ENCODE data around the gene ATRX.
"Not testable (repeated sequence)": the region's sequence is repeated elsewhere in the genome, so short reads cannot be mapped to it uniquely, and the experiment has no call there.

Gene ATRX

GRCh38 chrX:77527233-77528001 lies 258.6 kb downstream of the ATRX start:
- Histone ChIP-seq H3K27ac (ENCODE audit: insufficient read depth, low read length, poor library complexity, severe bottlenecking) (no peak overlapping the region), H3K27me3 (replicated peaks; ENCODE audit: control insufficient read depth, insufficient read depth, low read length, poor library complexity, severe bottlenecking) (no peaks in the 10 kb centered on the region), H3K4me1 (ENCODE audit: control insufficient read depth, insufficient read depth, low read length, poor library complexity, severe bottlenecking) (no peaks in the 10 kb centered on the region), H3K9me3 (ENCODE audit: control insufficient read depth, low read length) (no peaks in the 10 kb centered on the region), H3K36me3 (ENCODE audit: control insufficient read depth, insufficient read depth, low read length) (peaks cover 5% of the 10 kb centered on the region), H3K4me3 (ENCODE audit: insufficient read depth, low read depth, low read length, poor library complexity, severe bottlenecking) (no peak overlapping the region)
- no peak for DNase-seq

GRCh38 chrX:77519765-77520164 lies 266.3 kb downstream of the ATRX start:
- H3K9me3 ChIP-seq (ENCODE audit: control insufficient read depth, low read length), result no peaks in the 10 kb centered on the region
- H3K27me3 ChIP-seq (replicated peaks; ENCODE audit: control insufficient read depth, insufficient read depth, low read length, poor library complexity, severe bottlenecking), result no peaks in the 10 kb centered on the region
- DNase-seq, result no peak
- H3K27ac ChIP-seq (ENCODE audit: insufficient read depth, low read length, poor library complexity, severe bottlenecking), result no peak overlapping the region
- peaks cover 21% of the 10 kb centered on the region for H3K36me3 ChIP-seq (ENCODE audit: control insufficient read depth, insufficient read depth, low read length)
- no peak overlapping the region for H3K4me3 ChIP-seq (ENCODE audit: insufficient read depth, low read depth, low read length, poor library complexity, severe bottlenecking)
- H3K4me1 ChIP-seq (ENCODE audit: control insufficient read depth, insufficient read depth, low read length, poor library complexity, severe bottlenecking), result no peaks in the 10 kb centered on the region

GRCh38 chrX:77514177-77514576 lies 271.8 kb downstream of the ATRX start:
- Histone ChIP-seq H3K27ac (ENCODE audit: insufficient read depth, low read length, poor library complexity, severe bottlenecking) (no peak overlapping the region), H3K4me3 (ENCODE audit: insufficient read depth, low read depth, low read length, poor library complexity, severe bottlenecking) (no peak overlapping the region), H3K4me1 (ENCODE audit: control insufficient read depth, insufficient read depth, low read length, poor library complexity, severe bottlenecking) (no peaks in the 10 kb centered on the region), H3K36me3 (ENCODE audit: control insufficient read depth, insufficient read depth, low read length) (peaks cover 12% of the 10 kb centered on the region), H3K27me3 (replicated peaks; ENCODE audit: control insufficient read depth, insufficient read depth, low read length, poor library complexity, severe bottlenecking) (no peaks in the 10 kb centered on the region), H3K9me3 (ENCODE audit: control insufficient read depth, low read length) (no peaks in the 10 kb centered on the region)
- DNase-seq, result no peak

- H3K36me3 ChIP-seq (ENCODE audit: control insufficient read depth, insufficient read depth, low read length), result peaks cover 20% of the 10 kb centered on the region
- H3K27ac ChIP-seq (ENCODE audit: insufficient read depth, low read length, poor library complexity, severe bottlenecking), result no peak overlapping the region
- H3K4me3 ChIP-seq (ENCODE audit: insufficient read depth, low read depth, low read length, poor library complexity, severe bottlenecking), result no peak overlapping the region
- H3K9me3 ChIP-seq (ENCODE audit: control insufficient read depth, low read length), result no peaks in the 10 kb centered on the region
- DNase-seq, result no peak
- H3K4me1 ChIP-seq (ENCODE audit: control insufficient read depth, insufficient read depth, low read length, poor library complexity, severe bottlenecking), result no peaks in the 10 kb centered on the region
- no peaks in the 10 kb centered on the region for H3K27me3 ChIP-seq (replicated peaks; ENCODE audit: control insufficient read depth, insufficient read depth, low read length, poor library complexity, severe bottlenecking)
These were observed 276.0 kb downstream of the ATRX start for GRCh38 chrX:77510007-77510406.

- H3K4me3 ChIP-seq (ENCODE audit: insufficient read depth, low read depth, low read length, poor library complexity, severe bottlenecking), result no peak overlapping the region
- H3K27ac ChIP-seq (ENCODE audit: insufficient read depth, low read length, poor library complexity, severe bottlenecking), result no peak overlapping the region
- no peaks in the 10 kb centered on the region for H3K9me3 ChIP-seq (ENCODE audit: control insufficient read depth, low read length)
- peaks cover 12% of the 10 kb centered on the region for H3K36me3 ChIP-seq (ENCODE audit: control insufficient read depth, insufficient read depth, low read length)
- H3K27me3 ChIP-seq (replicated peaks; ENCODE audit: control insufficient read depth, insufficient read depth, low read length, poor library complexity, severe bottlenecking), result no peaks in the 10 kb centered on the region
- H3K4me1 ChIP-seq (ENCODE audit: control insufficient read depth, insufficient read depth, low read length, poor library complexity, severe bottlenecking), result no peaks in the 10 kb centered on the region
- no peak for DNase-seq
These were observed 280.8 kb downstream of the ATRX start for GRCh38 chrX:77505227-77505626.

GRCh38 chrX:77502951-77503525 lies 283.0 kb downstream of the ATRX start:
- no peak for DNase-seq

GRCh38 chrX:77500164-77500563 lies 285.9 kb downstream of the ATRX start:
- H3K36me3 ChIP-seq (ENCODE audit: control insufficient read depth, insufficient read depth, low read length); H3K4me1 ChIP-seq (ENCODE audit: control insufficient read depth, insufficient read depth, low read length, poor library complexity, severe bottlenecking); H3K27me3 ChIP-seq (replicated peaks; ENCODE audit: control insufficient read depth, insufficient read depth, low read length, poor library complexity, severe bottlenecking); DNase-seq; H3K27ac ChIP-seq (ENCODE audit: insufficient read depth, low read length, poor library complexity, severe bottlenecking); H3K4me3 ChIP-seq (ENCODE audit: insufficient read depth, low read depth, low read length, poor library complexity, severe bottlenecking); H3K9me3 ChIP-seq (ENCODE audit: control insufficient read depth, low read length): not testable (repeated sequence)

More at GRCh38 chrX:77502951-77503525, 283.0 kb downstream of the ATRX start:
- no peaks in the 10 kb centered on the region for H3K9me3 ChIP-seq (ENCODE audit: control insufficient read depth, low read length)
- H3K4me1 ChIP-seq (ENCODE audit: control insufficient read depth, insufficient read depth, low read length, poor library complexity, severe bottlenecking), result no peaks in the 10 kb centered on the region
- H3K27me3 ChIP-seq (replicated peaks; ENCODE audit: control insufficient read depth, insufficient read depth, low read length, poor library complexity, severe bottlenecking), result no peaks in the 10 kb centered on the region
- no peak overlapping the region for H3K27ac ChIP-seq (ENCODE audit: insufficient read depth, low read length, poor library complexity, severe bottlenecking)
- H3K4me3 ChIP-seq (ENCODE audit: insufficient read depth, low read depth, low read length, poor library complexity, severe bottlenecking), result no peak overlapping the region
- H3K36me3 ChIP-seq (ENCODE audit: control insufficient read depth, insufficient read depth, low read length), result no peaks in the 10 kb centered on the region

GRCh38 chrX:77493677-77494553 lies 292.1 kb downstream of the ATRX start:
- no peak for DNase-seq
- H3K4me1 ChIP-seq (ENCODE audit: control insufficient read depth, insufficient read depth, low read length, poor library complexity, severe bottlenecking), result no peaks in the 10 kb centered on the region
- no peak overlapping the region for H3K27ac ChIP-seq (ENCODE audit: insufficient read depth, low read length, poor library complexity, severe bottlenecking)
- H3K27me3 ChIP-seq (replicated peaks; ENCODE audit: control insufficient read depth, insufficient read depth, low read length, poor library complexity, severe bottlenecking), result no peaks in the 10 kb centered on the region
- no peak overlapping the region for H3K4me3 ChIP-seq (ENCODE audit: insufficient read depth, low read depth, low read length, poor library complexity, severe bottlenecking)
- no peaks in the 10 kb centered on the region for H3K36me3 ChIP-seq (ENCODE audit: control insufficient read depth, insufficient read depth, low read length)
- no peaks in the 10 kb centered on the region for H3K9me3 ChIP-seq (ENCODE audit: control insufficient read depth, low read length)

- DNase-seq, result no peak
- no peaks in the 10 kb centered on the region for H3K27me3 ChIP-seq (replicated peaks; ENCODE audit: control insufficient read depth, insufficient read depth, low read length, poor library complexity, severe bottlenecking)
- H3K4me1 ChIP-seq (ENCODE audit: control insufficient read depth, insufficient read depth, low read length, poor library complexity, severe bottlenecking), result no peaks in the 10 kb centered on the region
- no peaks in the 10 kb centered on the region for H3K36me3 ChIP-seq (ENCODE audit: control insufficient read depth, insufficient read depth, low read length)
- no peak overlapping the region for H3K4me3 ChIP-seq (ENCODE audit: insufficient read depth, low read depth, low read length, poor library complexity, severe bottlenecking)
- H3K9me3 ChIP-seq (ENCODE audit: control insufficient read depth, low read length), result no peaks in the 10 kb centered on the region
- no peak overlapping the region for H3K27ac ChIP-seq (ENCODE audit: insufficient read depth, low read length, poor library complexity, severe bottlenecking)
These were observed 302.0 kb downstream of the ATRX start for GRCh38 chrX:77484045-77484444.

GRCh38 chrX:77455437-77455836 lies 330.6 kb downstream of the ATRX start:
- H3K4me1 ChIP-seq (ENCODE audit: control insufficient read depth, insufficient read depth, low read length, poor library complexity, severe bottlenecking), result no peaks in the 10 kb centered on the region
- no peaks in the 10 kb centered on the region for H3K27me3 ChIP-seq (replicated peaks; ENCODE audit: control insufficient read depth, insufficient read depth, low read length, poor library complexity, severe bottlenecking)
- no peak overlapping the region for H3K27ac ChIP-seq (ENCODE audit: insufficient read depth, low read length, poor library complexity, severe bottlenecking)
- no peaks in the 10 kb centered on the region for H3K36me3 ChIP-seq (ENCODE audit: control insufficient read depth, insufficient read depth, low read length)
- no peak for DNase-seq
- H3K9me3 ChIP-seq (ENCODE audit: control insufficient read depth, low read length), result no peaks in the 10 kb centered on the region
- H3K4me3 ChIP-seq (ENCODE audit: insufficient read depth, low read depth, low read length, poor library complexity, severe bottlenecking), result no peak overlapping the region

All from effector memory CD4-positive, alpha-beta T cell (primary cell).